ENCODE measurements around the gene TMX4.
A peak's percentile ranks its signal among the peaks of the same experiment; 100 is the strongest.

DNA sequence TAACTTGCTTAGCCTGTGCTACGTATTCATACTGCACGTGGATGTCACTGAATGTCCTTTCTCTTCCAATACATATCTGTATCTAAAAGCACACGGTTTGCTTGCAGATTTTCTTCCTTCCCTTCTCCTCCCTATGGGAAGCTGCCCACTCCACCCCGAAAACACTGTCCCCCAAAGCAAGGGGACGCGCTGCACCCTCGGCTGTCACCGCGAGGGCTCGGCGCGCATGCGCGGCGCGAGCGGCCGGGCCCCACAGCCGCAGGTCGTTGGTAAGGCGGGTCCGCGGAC lies 659 bp downstream of the TMX4 start:
- TF ChIP-seq, protein P1, sequence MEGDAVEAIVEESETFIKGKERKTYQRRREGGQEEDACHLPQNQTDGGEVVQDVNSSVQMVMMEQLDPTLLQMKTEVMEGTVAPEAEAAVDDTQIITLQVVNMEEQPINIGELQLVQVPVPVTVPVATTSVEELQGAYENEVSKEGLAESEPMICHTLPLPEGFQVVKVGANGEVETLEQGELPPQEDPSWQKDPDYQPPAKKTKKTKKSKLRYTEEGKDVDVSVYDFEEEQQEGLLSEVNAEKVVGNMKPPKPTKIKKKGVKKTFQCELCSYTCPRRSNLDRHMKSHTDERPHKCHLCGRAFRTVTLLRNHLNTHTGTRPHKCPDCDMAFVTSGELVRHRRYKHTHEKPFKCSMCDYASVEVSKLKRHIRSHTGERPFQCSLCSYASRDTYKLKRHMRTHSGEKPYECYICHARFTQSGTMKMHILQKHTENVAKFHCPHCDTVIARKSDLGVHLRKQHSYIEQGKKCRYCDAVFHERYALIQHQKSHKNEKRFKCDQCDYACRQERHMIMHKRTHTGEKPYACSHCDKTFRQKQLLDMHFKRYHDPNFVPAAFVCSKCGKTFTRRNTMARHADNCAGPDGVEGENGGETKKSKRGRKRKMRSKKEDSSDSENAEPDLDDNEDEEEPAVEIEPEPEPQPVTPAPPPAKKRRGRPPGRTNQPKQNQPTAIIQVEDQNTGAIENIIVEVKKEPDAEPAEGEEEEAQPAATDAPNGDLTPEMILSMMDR (IDR thresholded peaks at IDR 0.05) = peak in 4 of 7 experiments; percentile 25 to 54 (median 28)
- no peak for TF ChIP-seq POLR2A (IDR thresholded peaks at IDR 0.05)

All from body of pancreas (tissue), 4 donors.